Stimulated activated CD4-positive, alpha-beta T cell treated with anti-CD3 and anti-CD28 coated beads, Interleukin-12 subunit alpha, Interleukin-12 subunit beta, amount 100 ng/mL, for 4 hours (primary cell): ENCODE data around the gene TNIP1.

Experiments
- DNase-seq: peaks from one replicate; pipeline ENCODE4 v3.0.0-alpha.2; 2020

The TNIP1 gene

GRCh38 chr5:151080613-151081430 lies at the start of gene TNIP1:
TSS of gene TNIP1 (minus strand) at chr5:151081034. CDS start at chr5:151065095, 15,939 bp downstream.
- peak; percentile 94 for DNase-seq

- no peak for DNase-seq
Observed at GRCh38 chr5:151130235-151130921, 49.5 kb upstream of the TNIP1 start.

- no peak for DNase-seq
Observed at GRCh38 chr5:151128817-151129216, 48.0 kb upstream of the TNIP1 start.

- DNase-seq: no peak
Observed at GRCh38 chr5:151127926-151128325, 47.1 kb upstream of the TNIP1 start.

- DNase-seq: peak; percentile 66
Observed at GRCh38 chr5:151126199-151126645, 45.4 kb upstream of the TNIP1 start.

- no peak for DNase-seq
Observed at GRCh38 chr5:151125421-151125820, 44.6 kb upstream of the TNIP1 start.

GRCh38 chr5:151123897-151124751 lies 43.3 kb upstream of the TNIP1 start:
- DNase-seq: peak; percentile 31

GRCh38 chr5:151122828-151123227 lies 42.0 kb upstream of the TNIP1 start:
- DNase-seq: no peak

GRCh38 chr5:151121665-151122064 lies 40.8 kb upstream of the TNIP1 start:
- no peak for DNase-seq

- DNase-seq: no peak
Observed at GRCh38 chr5:151121095-151121494, 40.3 kb upstream of the TNIP1 start.

- no peak for DNase-seq
Observed at GRCh38 chr5:151118913-151119575, 38.2 kb upstream of the TNIP1 start.

- DNase-seq: peak; percentile 74
Observed at GRCh38 chr5:151115272-151115905, 34.6 kb upstream of the TNIP1 start.

GRCh38 chr5:151113651-151114050 lies 32.8 kb upstream of the TNIP1 start:
- DNase-seq: no peak

GRCh38 chr5:151110992-151111391 lies 30.2 kb upstream of the TNIP1 start:
- no peak for DNase-seq

GRCh38 chr5:151110122-151110681 lies 29.4 kb upstream of the TNIP1 start:
- no peak for DNase-seq

GRCh38 chr5:151108566-151108965 lies 27.7 kb upstream of the TNIP1 start:
- no peak for DNase-seq

GRCh38 chr5:151107738-151108520 lies 27.1 kb upstream of the TNIP1 start:
- no peak for DNase-seq

GRCh38 chr5:151107084-151107483 lies 26.2 kb upstream of the TNIP1 start:
- DNase-seq: no peak

GRCh38 chr5:151106509-151106908 lies 25.7 kb upstream of the TNIP1 start:
- DNase-seq: no peak

GRCh38 chr5:151106043-151106442 lies 25.2 kb upstream of the TNIP1 start:
- no peak for DNase-seq

GRCh38 chr5:151105561-151105960 lies 24.7 kb upstream of the TNIP1 start:
- DNase-seq: no peak
